GM19193 (cell line): ENCODE data around the gene UPB1.

ENCODE experiments used
- POLR2A ChIP-seq: IDR thresholded peaks from 4 replicates; pipeline ENCODE4 v1.6.1; 2011; ENCODE audit not compliant: insufficient read depth, insufficient read length; ENCODE audit errors: extremely low read depth

Gene UPB1

DNA sequence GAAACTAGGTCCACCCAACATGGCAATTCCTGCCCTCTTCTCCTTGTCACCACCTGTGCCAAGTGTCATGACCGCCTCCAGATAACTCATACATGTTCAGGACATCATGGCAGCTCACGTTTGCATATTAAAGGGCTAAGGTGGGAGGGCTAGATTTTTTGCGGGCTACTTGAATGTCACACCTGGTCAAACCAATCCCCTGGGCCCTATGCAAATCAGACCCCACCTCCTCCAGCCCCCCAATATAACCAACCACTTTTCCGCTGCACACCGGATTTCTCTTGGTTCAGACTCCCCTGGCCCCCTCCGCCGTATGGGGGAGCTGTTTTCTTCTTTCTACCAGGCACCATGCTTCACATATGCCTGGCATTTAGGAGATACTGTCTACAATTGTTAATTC is 12.6 kb downstream of the UPB1 start:
- TF ChIP-seq POLR2A = no peak

DNA sequence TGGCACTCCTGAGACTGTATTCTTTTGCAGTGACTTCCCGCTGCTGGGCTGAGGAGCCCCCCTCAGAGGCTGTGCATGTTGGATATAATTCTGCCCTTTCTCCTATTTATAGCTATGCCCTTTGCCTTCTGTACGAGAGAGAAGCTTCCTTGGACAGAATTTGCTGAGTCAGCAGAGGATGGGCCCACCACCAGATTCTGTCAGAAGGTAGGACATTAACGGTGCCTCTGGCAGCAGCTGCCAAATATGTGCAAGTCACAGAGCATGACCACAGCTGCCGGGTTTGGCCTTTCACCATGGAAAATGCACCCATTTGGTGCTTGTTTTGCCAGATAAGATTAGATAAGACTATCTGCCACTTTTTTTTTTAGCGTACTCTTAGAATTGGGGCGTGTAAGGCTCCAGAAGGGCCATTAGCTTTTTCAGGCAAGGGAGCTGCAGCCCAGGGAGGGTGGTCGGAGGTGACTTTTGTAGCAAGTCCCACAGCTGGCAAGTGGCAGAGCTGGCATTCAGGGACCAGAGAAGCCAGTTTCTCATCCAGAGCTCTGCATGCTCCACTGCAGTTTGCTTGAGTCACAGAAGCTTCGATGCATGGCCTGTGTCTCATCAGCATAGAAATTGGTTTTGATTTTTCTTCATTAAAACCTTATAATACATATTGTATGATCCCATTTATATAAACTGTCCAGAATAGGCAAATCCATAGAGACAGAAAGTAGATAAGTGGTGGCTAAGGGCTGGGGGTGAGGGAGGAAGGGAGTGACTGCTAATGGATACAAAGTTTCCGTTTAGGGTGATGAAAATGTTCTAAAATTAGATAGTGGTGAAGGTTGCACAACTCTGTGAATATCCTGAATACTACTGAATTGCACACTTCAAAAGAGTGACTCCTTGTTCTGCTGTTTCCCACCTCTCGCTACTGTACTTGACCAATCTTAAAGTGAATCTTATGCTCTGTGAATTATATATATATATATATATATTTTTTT is 15.8 kb downstream of the UPB1 start:
- no peak for TF ChIP-seq POLR2A

DNA sequence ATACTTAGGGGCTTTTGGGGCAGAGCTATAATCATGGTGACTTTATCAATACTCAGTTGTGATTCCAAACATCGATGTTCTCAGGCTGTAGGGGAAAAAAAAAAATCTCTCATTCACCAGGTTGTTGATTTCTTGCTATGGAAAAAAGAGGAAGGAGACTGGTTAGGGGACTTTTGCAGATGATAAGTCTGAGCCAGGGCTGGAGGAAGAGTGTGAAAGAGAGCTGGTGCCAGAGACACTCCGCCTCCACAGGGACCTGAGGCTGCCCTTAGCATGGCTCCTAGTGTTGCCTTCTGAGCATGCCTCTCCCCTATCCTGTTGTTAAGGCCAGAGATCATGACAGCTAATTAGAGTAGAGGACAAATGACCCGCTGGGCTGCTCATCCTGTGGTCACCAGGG is 16.9 kb downstream of the UPB1 start:
- no peak for TF ChIP-seq POLR2A

DNA sequence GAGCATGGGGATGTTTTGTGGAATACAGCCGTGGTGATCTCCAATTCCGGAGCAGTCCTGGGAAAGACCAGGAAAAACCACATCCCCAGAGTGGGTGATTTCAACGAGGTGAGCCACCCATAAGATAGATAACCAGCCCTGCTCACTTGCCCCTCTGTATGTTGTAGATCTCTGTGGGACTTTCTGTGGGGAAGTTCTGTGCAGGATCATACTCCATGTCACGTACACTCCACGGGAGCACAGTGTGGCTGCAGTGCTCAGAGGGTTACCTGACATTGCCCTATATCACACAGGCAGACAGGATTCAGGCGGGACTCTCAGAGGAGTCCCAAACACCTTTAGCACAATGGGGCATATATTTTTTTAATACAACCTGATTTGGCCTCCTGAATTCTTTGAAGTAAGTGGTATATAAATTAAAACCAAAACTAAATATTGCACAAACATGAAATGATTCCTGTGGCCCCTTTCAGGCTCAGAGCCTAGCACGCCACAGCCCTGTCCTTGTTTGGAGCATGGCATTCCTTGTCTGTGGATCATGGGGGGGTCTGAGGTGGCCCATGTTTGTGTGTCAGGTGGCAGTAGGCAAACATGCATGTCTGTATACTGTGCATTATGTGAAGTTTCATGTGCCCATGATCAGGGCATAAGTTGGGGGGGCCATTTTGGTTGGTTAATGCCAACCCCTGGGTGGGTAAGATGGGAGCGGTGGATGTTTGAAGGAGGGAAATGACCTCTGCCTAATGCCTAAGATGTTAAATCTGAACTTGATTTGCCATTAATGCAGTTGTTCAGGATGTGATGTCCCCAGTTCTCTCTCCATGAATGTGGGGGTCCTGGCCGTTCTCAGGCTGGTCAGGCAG is 18.5 kb downstream of the UPB1 start:
- no peak for TF ChIP-seq POLR2A

DNA sequence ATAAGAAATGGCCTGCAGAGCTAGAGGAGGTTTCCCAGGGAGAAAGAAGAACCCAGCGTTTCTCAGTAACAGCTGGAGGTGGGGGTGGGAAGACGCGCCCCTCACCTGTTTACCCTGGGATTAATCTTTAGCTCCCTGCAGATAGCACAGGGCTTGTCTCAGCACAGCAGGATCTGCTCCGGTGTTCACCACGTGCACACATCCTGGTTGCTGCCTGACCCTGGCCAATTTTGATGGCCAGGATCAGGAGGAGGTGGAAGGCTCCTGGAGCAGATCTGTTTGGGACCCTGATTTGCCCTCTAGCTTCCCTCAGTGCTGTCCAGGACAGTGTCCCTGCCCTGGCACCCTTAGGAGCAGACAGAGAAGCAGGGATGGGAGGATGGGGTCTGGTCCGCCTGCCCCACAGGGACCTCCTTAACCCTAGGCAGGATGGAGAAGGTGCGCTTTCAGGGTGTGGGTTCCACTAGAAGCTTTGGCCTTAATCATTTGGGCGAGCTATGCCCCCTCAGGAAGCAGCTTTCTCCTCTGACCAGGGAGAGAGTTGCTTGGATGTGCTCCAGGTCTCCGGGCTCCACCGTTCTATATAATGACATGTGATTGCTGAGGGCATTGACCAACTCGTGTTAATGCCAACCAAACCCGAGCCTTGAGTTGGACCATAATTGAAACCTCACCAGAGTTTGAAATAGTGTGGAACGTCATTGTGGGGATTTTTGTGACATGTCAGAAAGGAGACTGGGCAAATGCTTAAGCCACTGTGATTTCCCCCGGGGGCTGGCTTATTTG is 19.3 kb downstream of the UPB1 start:
- TF ChIP-seq POLR2A = no peak

DNA sequence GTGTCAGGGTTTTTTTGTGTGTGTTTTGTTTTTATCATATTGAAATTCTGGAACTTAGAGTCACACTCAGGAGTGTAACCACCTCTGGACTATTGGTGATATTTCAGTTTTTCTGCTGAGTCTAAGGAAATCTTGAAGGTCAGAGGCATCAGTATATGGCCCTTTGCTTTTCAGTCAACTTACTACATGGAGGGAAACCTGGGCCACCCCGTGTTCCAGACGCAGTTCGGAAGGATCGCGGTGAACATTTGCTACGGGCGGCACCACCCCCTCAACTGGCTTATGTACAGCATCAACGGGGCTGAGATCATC is 19.9 kb downstream of the UPB1 start:
- no peak for TF ChIP-seq POLR2A

DNA sequence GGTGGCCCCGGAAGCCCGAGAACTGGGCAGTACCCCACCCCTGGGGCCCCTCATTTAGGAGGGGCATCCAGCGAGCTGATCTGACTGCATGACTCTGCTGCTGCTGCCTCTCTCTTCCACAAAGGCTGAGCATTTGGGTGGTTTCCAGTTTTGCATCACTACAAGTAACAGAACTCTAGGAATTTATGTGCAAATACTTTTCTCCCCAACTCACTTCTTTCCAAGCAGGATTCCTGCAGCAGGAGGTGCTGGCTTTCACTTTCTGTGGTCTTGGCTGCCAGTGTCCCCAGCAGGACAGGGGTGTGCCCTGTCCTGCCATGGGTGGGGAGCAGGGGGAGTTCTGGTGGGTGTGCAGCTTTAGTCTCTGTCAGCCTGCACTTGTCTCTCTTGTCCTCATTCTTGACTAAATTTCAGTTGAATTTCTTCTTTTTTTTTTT is 21.2 kb downstream of the UPB1 start:
- TF ChIP-seq POLR2A = no peak

DNA sequence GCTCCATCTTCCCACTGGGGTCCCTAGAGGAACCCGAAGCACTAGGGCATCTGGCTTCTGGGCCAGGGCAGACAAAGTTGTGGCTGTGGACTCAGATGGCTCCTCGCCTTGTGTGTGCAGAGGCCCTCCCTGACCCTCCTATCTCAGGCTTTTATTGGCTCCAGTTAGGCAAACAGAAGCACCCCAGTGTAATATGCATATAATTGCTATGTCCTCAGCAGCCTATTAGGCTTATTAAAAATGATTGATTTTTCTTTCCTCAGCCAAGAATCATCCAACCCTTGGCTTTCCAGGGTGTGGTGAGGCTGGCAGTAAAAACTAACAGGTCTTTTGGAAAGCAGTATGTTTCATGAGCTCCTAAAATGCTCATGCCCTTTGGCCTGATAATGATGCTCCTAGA is 22.3 kb downstream of the UPB1 start:
- no peak for TF ChIP-seq POLR2A

DNA sequence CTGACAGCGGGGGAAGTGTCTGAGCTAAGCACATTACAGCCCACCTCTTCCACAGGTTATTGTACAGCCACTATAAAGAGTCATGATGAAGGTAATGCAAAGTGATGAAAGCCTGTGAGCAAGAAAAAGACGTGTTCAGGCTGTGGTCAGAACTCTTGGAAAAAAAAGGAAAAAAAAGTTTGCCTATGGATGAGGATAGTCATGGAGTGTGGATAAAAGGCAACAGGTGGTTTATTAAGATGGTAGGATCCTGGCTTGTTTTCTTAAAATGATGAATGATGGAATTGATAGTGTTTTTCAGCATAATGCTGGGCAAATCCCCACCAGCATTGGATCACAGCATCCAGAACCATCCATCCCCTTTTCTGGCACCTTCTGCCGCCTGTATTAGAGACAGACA is 23.1 kb downstream of the UPB1 start:
- no peak for TF ChIP-seq POLR2A

DNA sequence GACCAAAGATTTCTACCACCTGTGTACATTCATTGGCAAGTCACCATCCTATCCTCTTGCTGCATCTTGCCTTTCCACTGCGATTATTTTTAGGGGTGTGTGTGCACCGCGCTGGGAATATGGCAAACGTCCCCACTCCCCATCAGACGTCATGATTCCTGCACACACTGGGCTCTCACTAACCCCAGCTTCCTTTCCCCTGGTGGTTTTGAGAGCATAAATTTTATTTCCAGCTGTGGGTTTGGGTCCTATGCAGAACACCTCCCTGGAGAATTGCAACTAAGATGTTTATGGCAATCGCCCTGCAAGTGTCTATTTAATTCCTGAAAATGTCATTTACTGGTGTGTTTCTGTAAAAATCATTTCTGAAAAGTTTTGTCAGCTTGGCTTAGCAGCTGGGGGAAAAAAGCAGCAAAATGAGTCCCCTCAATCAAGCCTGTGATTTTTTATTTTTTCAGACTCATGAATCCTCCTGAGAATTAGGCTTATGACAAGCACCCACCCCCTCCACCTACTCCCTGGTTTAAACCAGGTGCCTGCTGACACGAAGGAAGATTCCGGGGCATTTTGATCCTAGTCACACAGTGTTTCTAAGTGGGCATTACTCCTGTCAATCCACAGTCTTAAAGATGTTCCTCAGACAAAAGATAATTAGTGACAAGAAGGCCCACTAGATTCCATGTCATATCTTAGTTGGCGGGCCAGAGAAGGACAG is 23.8 kb downstream of the UPB1 start:
- no peak for TF ChIP-seq POLR2A

DNA sequence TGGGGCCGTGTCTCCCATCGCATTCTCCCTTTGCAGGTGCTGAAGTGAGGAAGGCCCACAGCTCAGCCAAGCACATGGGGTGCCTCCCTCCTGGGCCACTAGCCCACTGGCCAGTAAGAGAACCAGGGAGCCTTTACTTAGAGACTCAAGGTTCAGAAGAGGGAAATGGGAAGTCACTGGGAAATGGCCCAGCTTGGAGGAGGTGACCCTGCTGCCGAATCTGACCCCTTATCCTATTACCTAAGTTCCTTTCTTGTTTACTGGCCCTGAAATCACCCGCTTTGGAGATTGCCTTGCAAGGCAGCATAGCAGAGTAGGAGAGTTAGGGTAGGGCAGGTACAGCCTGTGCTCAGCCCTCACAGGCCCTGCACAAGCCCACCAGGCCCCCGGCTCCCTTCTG is 24.4 kb downstream of the UPB1 start:
- TF ChIP-seq POLR2A = no peak

DNA sequence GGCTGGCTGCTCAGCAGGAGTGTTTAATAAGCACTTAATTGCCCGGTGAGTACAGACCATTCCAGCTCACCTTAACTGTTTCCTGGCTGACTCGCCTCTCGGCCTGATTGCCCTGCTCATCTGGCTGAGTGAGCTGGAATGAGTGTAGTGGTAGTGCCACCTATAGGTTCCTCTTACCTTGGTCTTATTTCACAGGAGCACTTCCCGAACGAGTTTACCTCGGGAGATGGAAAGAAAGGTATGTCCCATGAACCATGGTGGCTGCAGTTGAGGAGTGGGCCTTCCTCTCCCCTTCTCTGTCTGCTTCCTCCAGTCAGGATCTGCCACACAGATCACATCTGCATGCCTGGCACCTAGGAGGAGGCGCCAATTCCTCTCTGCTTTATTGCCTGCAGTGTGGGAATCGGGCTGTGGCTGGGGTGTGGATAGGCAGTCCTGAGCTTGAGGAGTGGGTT is 26.7 kb downstream of the UPB1 start:
- no peak for TF ChIP-seq POLR2A

DNA sequence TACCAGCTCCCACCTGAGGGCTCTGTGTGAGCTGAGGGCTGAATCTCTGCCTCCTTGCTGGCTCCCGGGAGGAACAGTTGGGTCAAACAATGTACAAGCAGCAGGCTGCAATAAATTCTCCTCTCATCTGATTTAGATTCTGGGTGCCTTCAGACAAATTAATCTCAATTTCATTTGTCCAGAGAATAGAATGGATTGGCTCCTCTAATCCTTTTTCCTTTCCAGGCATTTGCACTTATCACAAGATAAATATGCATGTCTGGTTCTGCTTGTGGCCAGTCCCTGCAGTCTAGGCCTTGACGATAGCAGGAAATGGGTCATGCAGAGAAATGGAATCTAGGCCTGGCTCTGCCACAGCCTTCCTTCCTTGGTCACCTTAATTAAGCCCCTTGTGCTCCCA is 28.7 kb downstream of the UPB1 start:
- TF ChIP-seq POLR2A = no peak

DNA sequence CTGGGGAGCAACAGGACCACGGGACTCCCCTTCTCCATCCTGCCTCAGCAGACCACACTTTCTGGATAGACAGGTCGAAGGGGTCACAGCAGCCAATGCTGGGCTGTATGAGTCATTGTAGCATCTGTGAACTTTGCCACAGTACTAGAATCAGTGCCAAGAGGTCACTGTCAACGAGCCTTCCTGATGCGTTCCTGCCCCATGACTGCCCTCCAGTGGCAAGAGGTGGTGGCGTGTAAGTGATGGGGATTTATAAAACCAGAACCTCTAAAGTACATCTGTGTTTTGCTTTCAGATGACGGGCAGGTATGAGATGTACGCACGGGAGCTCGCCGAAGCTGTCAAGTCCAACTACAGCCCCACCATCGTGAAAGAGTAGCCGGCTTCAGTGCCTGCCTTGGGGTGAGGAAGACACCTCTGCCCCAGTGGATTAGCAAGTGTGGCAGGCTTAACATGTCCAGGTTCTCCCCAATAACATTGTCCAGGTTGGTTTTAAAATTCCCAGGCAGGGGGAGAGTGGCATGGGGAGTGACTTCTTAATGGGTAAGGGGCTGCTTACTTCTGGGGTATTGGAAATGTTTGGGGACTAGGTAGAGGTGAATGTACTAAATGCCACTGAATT is 30.4 kb downstream of the UPB1 start:
- no peak for TF ChIP-seq POLR2A
